DND-41 (cell line): ENCODE measurements around the gene SLC45A1.

Experiments
- ATAC-seq: fragments of 200-7000 bp; cut with Tn5 transposase; 3 replicates; pipeline ENCODE4 v1.9.1; 2021; ENCODE audit warnings: low read depth; ENCODE audit not compliant: insufficient read depth
- DNase-seq: peaks from one replicate; pipeline ENCODE4 v3.0.0-alpha.2; 2020
- H2AFZ ChIP-seq: 2 replicates; pipeline ENCODE4 v1.6.0; 2012; ENCODE audit warnings: low read depth, low read length
- H3K27ac ChIP-seq: 2 replicates; pipeline ENCODE4 v1.5.1; 2012; ENCODE audit warnings: low read length, inconsistent platforms
- H3K27me3 ChIP-seq: fragments of 200-600 bp; sonication (generic); 2 replicates; pipeline ENCODE4 v1.6.0; 2012; ENCODE audit warnings: low read length, mild to moderate bottlenecking, inconsistent platforms; ENCODE audit not compliant: insufficient read depth, poor library complexity
- H3K36me3 ChIP-seq: 2 replicates; pipeline ENCODE4 v1.5.1; 2012; ENCODE audit warnings: low read length, inconsistent platforms; ENCODE audit not compliant: insufficient read depth
- H3K4me1 ChIP-seq: 2 replicates; pipeline ENCODE4 v1.5.1; 2012; ENCODE audit warnings: mild to moderate bottlenecking, low read length; ENCODE audit not compliant: insufficient read depth
- H3K4me2 ChIP-seq: 2 replicates; pipeline ENCODE4 v1.6.0; 2012; ENCODE audit warnings: mild to moderate bottlenecking, moderate library complexity, low read length, inconsistent platforms; ENCODE audit not compliant: insufficient read depth
- H3K4me3 ChIP-seq, 2 experiments: fragments of 200-600 bp in 1 of 2; shearing (Covaris generic) in 1 of 2; 2 replicates each; pipeline ENCODE4 v1.5.1; 2012 to 2016; ENCODE audit warnings: inconsistent platforms in 2 of 2, low read length in 2 of 2, mild to moderate bottlenecking in 2 of 2, low read depth in 1 of 2, moderate library complexity in 1 of 2
- H3K79me2 ChIP-seq: 2 replicates; pipeline ENCODE4 v1.6.0; 2012; ENCODE audit warnings: low read length, inconsistent platforms; ENCODE audit not compliant: insufficient read depth
- H3K9ac ChIP-seq: 2 replicates; pipeline ENCODE4 v1.6.0; 2012; ENCODE audit warnings: low read depth, mild to moderate bottlenecking, inconsistent platforms, low read length, moderate library complexity
- H3K9me3 ChIP-seq: 2 replicates; pipeline ENCODE4 v1.5.1; 2012; ENCODE audit warnings: low read length, moderate library complexity, mild to moderate bottlenecking, inconsistent platforms; ENCODE audit not compliant: insufficient read depth, severe bottlenecking
- H4K20me1 ChIP-seq: 2 replicates; pipeline ENCODE4 v1.6.0; 2012; ENCODE audit warnings: low read length; ENCODE audit not compliant: insufficient read depth
- EZH2 ChIP-seq: IDR thresholded peaks from 3 replicates; pipeline ENCODE4 v1.6.1; 2012; ENCODE audit warnings: borderline replicate concordance, low read depth, mild to moderate bottlenecking, moderate library complexity, low read length, inconsistent platforms; ENCODE audit not compliant: severe bottlenecking
- TF ChIP-seq, protein P1 (sequence below): IDR thresholded peaks from 2 replicates; pipeline ENCODE4 v1.5.1; 2012; ENCODE audit warnings: borderline replicate concordance, low read length, moderate library complexity, mild to moderate bottlenecking; ENCODE audit not compliant: poor library complexity, severe bottlenecking; ENCODE audit errors: extremely low read depth

The SLC45A1 gene

DNA sequence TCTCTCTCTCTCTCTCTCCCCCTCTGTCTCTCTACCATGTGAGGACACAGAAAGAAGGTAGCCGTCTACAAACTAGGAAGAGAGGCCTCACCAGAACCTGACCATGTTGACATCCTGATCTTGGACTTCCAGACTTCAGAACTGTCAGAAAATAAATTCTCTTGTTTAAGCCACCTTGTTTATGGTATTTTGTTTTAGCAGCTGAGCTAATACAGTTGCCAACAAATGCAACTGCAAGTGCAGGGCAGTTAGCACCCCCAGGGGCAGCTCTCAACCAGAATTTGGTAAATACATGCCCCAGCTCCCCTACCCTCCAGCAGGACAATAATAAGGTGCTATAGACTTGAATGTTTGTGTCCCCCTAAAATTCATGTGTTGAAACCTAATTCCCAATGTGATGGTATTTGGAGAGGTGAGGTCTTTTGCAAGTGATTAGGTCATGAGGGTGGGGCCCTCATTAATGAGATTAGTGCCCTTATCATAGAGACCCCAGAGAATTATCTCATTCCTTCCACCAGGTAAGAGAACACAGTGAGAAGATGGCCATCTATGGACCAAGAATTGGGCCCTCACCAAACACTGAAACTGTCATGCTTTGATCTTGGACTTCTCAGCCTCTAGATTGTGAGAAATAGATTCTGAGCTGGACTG lies 6.7 kb upstream of the SLC45A1 start:
- DNase-seq (no peak), ATAC-seq (no peak)
- no peaks in the 10 kb centered on the region for H4K20me1 ChIP-seq
- H3K79me2 ChIP-seq = no peaks in the 10 kb centered on the region
- H3K36me3 ChIP-seq = no peaks in the 10 kb centered on the region
- no peak overlapping the region for H3K9ac ChIP-seq
- H3K4me1 ChIP-seq = no peaks in the 10 kb centered on the region
- no peak overlapping the region for H2AFZ ChIP-seq
- no peak overlapping the region for H3K4me2 ChIP-seq
- TF ChIP-seq EZH2 = no peak
- TF ChIP-seq, protein P1, sequence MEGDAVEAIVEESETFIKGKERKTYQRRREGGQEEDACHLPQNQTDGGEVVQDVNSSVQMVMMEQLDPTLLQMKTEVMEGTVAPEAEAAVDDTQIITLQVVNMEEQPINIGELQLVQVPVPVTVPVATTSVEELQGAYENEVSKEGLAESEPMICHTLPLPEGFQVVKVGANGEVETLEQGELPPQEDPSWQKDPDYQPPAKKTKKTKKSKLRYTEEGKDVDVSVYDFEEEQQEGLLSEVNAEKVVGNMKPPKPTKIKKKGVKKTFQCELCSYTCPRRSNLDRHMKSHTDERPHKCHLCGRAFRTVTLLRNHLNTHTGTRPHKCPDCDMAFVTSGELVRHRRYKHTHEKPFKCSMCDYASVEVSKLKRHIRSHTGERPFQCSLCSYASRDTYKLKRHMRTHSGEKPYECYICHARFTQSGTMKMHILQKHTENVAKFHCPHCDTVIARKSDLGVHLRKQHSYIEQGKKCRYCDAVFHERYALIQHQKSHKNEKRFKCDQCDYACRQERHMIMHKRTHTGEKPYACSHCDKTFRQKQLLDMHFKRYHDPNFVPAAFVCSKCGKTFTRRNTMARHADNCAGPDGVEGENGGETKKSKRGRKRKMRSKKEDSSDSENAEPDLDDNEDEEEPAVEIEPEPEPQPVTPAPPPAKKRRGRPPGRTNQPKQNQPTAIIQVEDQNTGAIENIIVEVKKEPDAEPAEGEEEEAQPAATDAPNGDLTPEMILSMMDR = no peak
- H3K4me3 ChIP-seq = no peak overlapping the region
- no peak overlapping the region for H3K27ac ChIP-seq
- H3K27me3 ChIP-seq = no peaks in the 10 kb centered on the region
- no peaks in the 10 kb centered on the region for H3K9me3 ChIP-seq

DNA sequence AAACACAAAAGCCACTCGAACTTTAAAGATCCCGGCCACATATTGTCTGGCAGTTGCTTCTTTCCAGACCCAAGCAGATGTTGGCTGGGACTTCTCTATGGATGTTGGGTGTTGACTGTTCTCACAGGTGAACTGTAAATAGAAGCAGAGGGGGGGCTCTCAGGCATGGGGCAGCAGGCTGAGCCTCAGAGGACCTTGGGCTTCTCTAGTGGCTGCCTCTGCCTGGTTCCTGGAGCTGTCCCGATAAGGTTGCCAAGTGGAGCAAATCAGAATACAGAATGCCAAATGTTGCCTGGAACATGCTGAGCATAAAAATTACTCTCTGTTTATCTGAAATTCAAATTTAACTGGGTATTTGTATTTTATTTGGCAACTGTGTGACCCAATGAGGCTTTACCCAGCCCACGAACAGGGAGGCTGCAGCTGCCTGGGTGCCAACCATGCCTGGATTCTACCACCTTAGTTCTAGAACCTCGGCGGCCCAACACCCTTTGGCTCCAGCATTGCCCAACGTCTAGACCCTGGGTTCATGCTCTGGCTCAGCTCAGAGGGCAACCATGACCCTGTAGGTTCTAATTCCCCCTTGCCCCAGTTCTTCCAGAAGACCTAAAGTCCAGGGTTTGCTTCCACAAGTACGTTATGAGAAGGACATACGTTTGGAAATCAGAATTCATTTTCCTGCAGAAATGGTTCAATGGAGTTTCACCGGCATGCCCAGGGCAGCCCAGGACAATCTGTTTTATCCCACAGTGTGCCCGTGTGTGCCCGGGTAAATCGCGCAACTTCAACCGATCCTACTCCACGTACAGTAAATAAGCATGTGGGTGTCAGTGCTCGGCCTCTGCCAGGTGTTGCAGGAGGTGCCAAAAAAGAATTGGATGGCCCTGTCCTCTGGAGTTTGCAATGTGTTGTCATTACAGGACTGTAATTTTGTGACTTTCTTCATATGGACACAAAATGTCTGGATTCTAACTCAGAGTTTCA lies 5.4 kb upstream of the SLC45A1 start:
- Histone ChIP-seq H3K79me2 (no peaks in the 10 kb centered on the region), H3K9me3 (no peaks in the 10 kb centered on the region), H3K4me3 (no peak overlapping the region), H2AFZ (no peak overlapping the region), H3K27me3 (no peaks in the 10 kb centered on the region), H3K9ac (no peak overlapping the region), H3K4me1 (no peaks in the 10 kb centered on the region), H3K27ac (no peak overlapping the region), H4K20me1 (no peaks in the 10 kb centered on the region), H3K36me3 (no peaks in the 10 kb centered on the region), H3K4me2 (no peak overlapping the region)
- no peak for DNase-seq
- no peak for ATAC-seq
- TF ChIP-seq, protein P1 = no peak
- no peak for TF ChIP-seq EZH2

DNA sequence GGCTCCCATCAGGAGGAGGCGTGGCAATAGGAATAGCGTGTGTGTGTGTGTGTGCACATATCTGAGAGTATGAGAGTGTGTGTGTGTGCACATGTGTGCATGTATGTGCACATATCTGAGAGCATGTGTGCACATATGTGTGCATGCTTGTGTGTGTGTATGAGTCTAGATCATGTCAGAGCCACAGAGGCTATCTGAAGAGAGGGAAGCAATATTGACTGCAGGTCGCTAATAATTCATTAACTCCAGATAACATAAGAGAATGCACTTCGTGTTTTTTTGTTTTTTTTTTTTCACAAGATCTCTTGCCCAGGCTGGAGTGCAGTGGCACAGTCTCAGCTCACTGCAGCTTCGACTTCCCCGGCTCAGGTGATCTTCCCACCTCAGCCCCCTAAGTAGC lies 4.7 kb upstream of the SLC45A1 start:
- no peak overlapping the region for H3K27ac ChIP-seq
- H3K4me1 ChIP-seq = no peaks in the 10 kb centered on the region
- no peak overlapping the region for H3K4me2 ChIP-seq
- no peak for TF ChIP-seq EZH2
- TF ChIP-seq, protein P1 = no peak
- DNase-seq (no peak), ATAC-seq (no peak)
- H4K20me1 ChIP-seq = no peaks in the 10 kb centered on the region
- H3K36me3 ChIP-seq = no peaks in the 10 kb centered on the region
- no peak overlapping the region for H2AFZ ChIP-seq
- no peaks in the 10 kb centered on the region for H3K79me2 ChIP-seq
- no peak overlapping the region for H3K9ac ChIP-seq
- H3K27me3 ChIP-seq = no peaks in the 10 kb centered on the region
- H3K4me3 ChIP-seq = no peak overlapping the region
- H3K9me3 ChIP-seq = no peaks in the 10 kb centered on the region
